GM13977 (cell line): ENCODE measurements around the gene KLHL36.
"Not testable (repeated sequence)": the region's sequence is repeated elsewhere in the genome, so short reads cannot be mapped to it uniquely, and the experiment has no call there.

Experiments used
- DNase-seq: peaks from one replicate; pipeline ENCODE4 v3.0.0; 2012; ENCODE audit warnings: low spot score
- CTCF ChIP-seq: IDR thresholded peaks from 2 replicates; pipeline ENCODE4 v1.5.1; 2012; ENCODE audit warnings: mild to moderate bottlenecking, control low read depth; ENCODE audit not compliant: insufficient read depth; ENCODE audit errors: extremely low read depth, missing control alignments
- in situ Hi-C: fragments of 300-500 bp; cut with MboI; formaldehyde crosslinking; loops from one replicate; pipeline ENCODE4 v1.12.0; 2022; ENCODE audit warnings: low sequenced_read_pairs, low pct_unique_long_range_greater_than_20kb, mixed read lengths, inconsistent platforms; ENCODE audit not compliant: unreplicated experiment

The KLHL36 gene

GRCh38 chr16:84686707-84687298 lies 38.5 kb downstream of the KLHL36 start:
- TF ChIP-seq CTCF = no peak
- no peak for DNase-seq
- in situ Hi-C loops = no loop called here

DNA sequence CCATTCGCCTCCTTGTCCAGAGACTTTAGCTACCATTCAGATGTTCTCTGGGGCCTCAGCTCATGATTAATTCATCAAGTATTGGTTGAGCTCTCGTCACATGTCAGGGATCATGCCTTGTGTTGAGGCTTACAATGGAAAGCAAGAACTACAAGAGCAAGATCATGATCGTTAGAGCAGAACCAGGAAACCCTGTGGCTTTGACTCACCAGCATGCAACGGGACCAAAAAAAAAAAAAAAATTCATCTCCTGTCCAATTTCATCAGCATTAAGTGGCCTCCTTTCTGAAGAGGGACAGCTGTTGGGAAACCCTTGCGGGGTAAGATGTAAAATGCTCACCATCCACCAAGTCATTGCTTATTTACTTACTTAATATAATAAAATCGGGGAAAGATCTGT lies 39.4 kb downstream of the KLHL36 start:
- TF ChIP-seq CTCF = no peak
- in situ Hi-C loops = no loop called here
- peak; percentile 53 for DNase-seq

DNA sequence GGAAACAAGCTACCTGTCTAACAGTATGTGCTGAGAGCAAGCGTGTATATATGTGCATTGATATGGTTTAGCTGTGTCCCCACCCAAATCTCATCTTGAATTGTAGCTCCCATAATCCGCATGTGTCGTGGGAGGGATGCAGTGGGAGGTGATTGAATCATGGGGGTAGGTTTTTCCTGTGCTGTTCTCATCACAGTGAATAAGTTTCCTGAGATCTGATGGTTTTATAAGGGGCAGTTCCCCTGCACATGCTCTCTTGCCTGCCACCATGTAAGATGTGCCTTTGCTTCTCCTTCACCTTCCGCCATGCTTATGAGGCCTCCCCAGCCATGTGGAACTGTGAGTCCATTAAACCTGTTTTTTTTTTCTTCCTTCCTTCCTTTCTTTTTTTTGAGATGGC lies 39.9 kb downstream of the KLHL36 start:
- DNase-seq, in situ Hi-C loops: not testable (repeated sequence)

DNA sequence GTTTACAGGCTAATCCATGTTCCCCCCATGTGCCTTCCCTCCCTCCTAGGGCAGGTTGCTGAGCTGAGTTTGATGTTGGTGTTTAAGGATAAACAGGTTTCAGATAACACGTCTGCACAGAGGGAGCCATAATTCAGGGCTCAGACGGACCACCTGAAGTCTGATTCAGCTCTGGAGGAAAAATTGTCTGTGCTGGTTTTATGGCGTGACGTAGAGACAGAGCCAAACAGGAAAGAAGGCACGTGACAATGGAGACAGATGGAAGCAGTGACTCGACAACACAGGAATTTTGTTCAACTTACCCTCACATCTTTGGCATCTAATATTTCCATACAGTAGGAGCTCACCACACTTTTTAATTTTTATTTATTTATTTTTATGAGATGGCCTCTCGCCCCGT lies 40.8 kb downstream of the KLHL36 start:
- DNase-seq = no peak
- no peak for TF ChIP-seq CTCF
- in situ Hi-C loops = no loop called here

- no peak for DNase-seq
- in situ Hi-C loops = no loop called here
- TF ChIP-seq CTCF = no peak
Measured at GRCh38 chr16:84690088-84690819, 41.9 kb downstream of the KLHL36 start.

DNA sequence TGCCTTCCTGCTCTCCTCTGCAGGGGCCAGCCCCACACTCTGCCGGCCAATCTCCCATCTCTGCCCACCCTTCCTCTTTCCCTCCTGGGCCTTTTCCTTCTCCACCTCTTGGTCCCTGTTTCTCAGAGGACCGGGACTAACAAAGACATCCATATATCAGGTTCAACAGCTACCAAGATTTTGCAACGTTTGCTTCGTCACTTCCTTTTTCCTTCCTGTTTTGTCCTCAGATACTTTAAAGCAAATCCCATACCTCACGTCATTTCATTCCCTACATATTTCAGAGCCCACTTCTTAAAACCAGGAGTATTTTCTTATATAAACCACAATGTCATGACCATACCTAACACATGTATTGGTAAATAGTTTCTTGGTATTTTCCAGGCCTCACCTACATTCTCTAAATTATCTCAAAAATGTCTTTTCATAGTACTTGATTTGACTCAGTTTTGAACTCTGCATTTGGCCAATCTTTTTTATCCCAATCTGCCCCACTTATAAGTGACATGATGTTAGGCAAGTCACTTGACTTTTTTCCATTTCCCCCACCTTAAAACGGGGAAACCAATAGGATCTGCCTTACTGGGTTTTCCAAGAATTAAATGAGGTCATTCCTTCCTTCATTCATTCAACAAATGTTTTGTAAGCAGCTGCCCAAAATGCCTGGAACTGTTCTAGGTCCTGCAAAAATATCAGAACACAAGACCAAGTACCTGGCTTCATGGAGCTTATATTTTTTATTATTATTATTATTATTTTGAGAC lies 44.3 kb downstream of the KLHL36 start:
- in situ Hi-C loops = no loop called here
- no peak for DNase-seq
- no peak for TF ChIP-seq CTCF

- DNase-seq, in situ Hi-C loops: not testable (repeated sequence)
Measured at GRCh38 chr16:84693869-84694268, 45.6 kb downstream of the KLHL36 start.
